MM.1S (cell line): ENCODE results near the gene LOXL4.

ENCODE experiments used
- DNase-seq: peaks from one replicate; pipeline ENCODE4 v3.0.0-alpha.2; 2015
- H2AFZ ChIP-seq: fragments of 300-600 bp; sonication (generic); 2 replicates; pipeline ENCODE4 v1.6.0; 2016; ENCODE audit warnings: antibody characterized with exemption, low read length
- H3F3A ChIP-seq: fragments of 300-600 bp; sonication (generic); 2 replicates; pipeline ENCODE4 v1.6.1; 2016; ENCODE audit warnings: mild to moderate bottlenecking, antibody characterized with exemption, low read length, moderate library complexity, mixed read lengths; ENCODE audit not compliant: insufficient read depth
- H3K27ac ChIP-seq: fragments of 300-600 bp; sonication (generic); 2 replicates; pipeline ENCODE4 v1.5.1; 2016; ENCODE audit warnings: mild to moderate bottlenecking, low read length
- H3K27me3 ChIP-seq: fragments of 300-600 bp; sonication (generic); replicated peaks from 2 replicates; pipeline ENCODE4 v1.6.0; 2016; ENCODE audit warnings: low read length; ENCODE audit not compliant: insufficient read depth
- H3K36me3 ChIP-seq: fragments of 300-600 bp; sonication (generic); replicated peaks from 2 replicates; pipeline ENCODE4 v1.6.1; 2016; ENCODE audit warnings: mild to moderate bottlenecking, low read length, mixed read lengths; ENCODE audit not compliant: insufficient read depth
- H3K4me1 ChIP-seq: fragments of 300-600 bp; sonication (generic); 2 replicates; pipeline ENCODE4 v1.6.1; 2016; ENCODE audit warnings: low read length, mixed read lengths
- H3K4me2 ChIP-seq: fragments of 300-600 bp; sonication (generic); 2 replicates; pipeline ENCODE4 v1.6.0; 2016; ENCODE audit warnings: low read depth, low read length
- H3K4me3 ChIP-seq: fragments of 300-600 bp; sonication (generic); 2 replicates; pipeline ENCODE4 v1.5.1; 2016; ENCODE audit warnings: low read length, mixed read lengths
- H3K79me2 ChIP-seq: fragments of 300-600 bp; sonication (generic); 2 replicates; pipeline ENCODE4 v1.6.1; 2016; ENCODE audit warnings: mixed run types, low read length, mixed read lengths
- H3K9ac ChIP-seq: fragments of 300-600 bp; sonication (generic); 2 replicates; pipeline ENCODE4 v1.6.1; 2016; ENCODE audit warnings: low read length, mixed read lengths
- H3K9me2 ChIP-seq: fragments of 300-600 bp; sonication (generic); replicated peaks from 2 replicates; pipeline ENCODE4 v1.6.1; 2016; ENCODE audit warnings: mild to moderate bottlenecking, low read length, mixed read lengths; ENCODE audit not compliant: insufficient read depth
- H3K9me3 ChIP-seq: fragments of 300-600 bp; sonication (generic); replicated peaks from 2 replicates; pipeline ENCODE4 v1.6.1; 2016; ENCODE audit warnings: mild to moderate bottlenecking, low read length, mixed read lengths; ENCODE audit not compliant: insufficient read depth
- H4K20me1 ChIP-seq: fragments of 300-600 bp; sonication (generic); 2 replicates; pipeline ENCODE4 v1.6.1; 2016; ENCODE audit warnings: mild to moderate bottlenecking, low read length, moderate library complexity, mixed read lengths; ENCODE audit not compliant: insufficient read depth
- EZH2 ChIP-seq: fragments of 300-600 bp; sonication (generic); optimal IDR thresholded peaks from 2 replicates; pipeline ENCODE3; 2017; ENCODE audit warnings: low read depth, mild to moderate bottlenecking, antibody characterized with exemption, low read length, mixed read lengths
- EZH2phosphoT487 ChIP-seq: fragments of 300-600 bp; sonication (generic); IDR thresholded peaks from 2 replicates; pipeline ENCODE4 v1.6.1; 2018; ENCODE audit warnings: antibody characterized with exemption, low read length
- TF ChIP-seq, protein P1 (sequence below): fragments of 300-600 bp; sonication (generic); IDR thresholded peaks from 2 replicates; pipeline ENCODE4 v1.5.1; 2016; ENCODE audit warnings: antibody characterized with exemption, low read length, mixed read lengths

Gene LOXL4

DNA sequence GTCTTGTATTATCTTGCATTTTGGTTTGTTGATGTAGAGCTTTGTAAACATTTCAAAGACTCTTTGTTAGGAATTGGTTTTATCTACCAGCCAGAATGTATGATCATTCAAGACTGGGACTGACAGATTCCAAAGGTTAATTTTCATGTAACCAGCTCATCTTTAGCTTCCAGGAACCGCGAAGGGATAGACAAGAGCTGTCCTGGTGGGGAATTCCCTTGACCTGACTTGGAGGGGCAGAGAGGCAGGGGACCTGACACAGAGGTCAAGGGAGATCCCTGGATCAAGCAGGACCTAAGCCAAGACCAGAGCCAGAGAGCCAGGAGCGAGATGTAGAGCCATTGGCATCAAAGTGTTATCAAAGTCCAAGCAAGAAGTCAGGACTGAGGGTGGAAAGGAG, 6.6 kb upstream of the LOXL4 start:
- Histone ChIP-seq H3K4me1 (no peaks in the 10 kb centered on the region), H3K9me2 (no peaks in the 10 kb centered on the region), H3K27me3 (no peaks in the 10 kb centered on the region), H3K9me3 (no peaks in the 10 kb centered on the region), H4K20me1 (no peaks in the 10 kb centered on the region), H3K9ac (no peak overlapping the region), H3F3A (no peaks in the 10 kb centered on the region), H3K36me3 (no peaks in the 10 kb centered on the region), H3K4me3 (no peak overlapping the region), H3K27ac (no peak overlapping the region), H3K79me2 (no peaks in the 10 kb centered on the region), H2AFZ (no peak overlapping the region), H3K4me2 (no peak overlapping the region)
- DNase-seq: no peak
- TF ChIP-seq, protein P1, sequence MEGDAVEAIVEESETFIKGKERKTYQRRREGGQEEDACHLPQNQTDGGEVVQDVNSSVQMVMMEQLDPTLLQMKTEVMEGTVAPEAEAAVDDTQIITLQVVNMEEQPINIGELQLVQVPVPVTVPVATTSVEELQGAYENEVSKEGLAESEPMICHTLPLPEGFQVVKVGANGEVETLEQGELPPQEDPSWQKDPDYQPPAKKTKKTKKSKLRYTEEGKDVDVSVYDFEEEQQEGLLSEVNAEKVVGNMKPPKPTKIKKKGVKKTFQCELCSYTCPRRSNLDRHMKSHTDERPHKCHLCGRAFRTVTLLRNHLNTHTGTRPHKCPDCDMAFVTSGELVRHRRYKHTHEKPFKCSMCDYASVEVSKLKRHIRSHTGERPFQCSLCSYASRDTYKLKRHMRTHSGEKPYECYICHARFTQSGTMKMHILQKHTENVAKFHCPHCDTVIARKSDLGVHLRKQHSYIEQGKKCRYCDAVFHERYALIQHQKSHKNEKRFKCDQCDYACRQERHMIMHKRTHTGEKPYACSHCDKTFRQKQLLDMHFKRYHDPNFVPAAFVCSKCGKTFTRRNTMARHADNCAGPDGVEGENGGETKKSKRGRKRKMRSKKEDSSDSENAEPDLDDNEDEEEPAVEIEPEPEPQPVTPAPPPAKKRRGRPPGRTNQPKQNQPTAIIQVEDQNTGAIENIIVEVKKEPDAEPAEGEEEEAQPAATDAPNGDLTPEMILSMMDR: no peak
- no peak for TF ChIP-seq EZH2
- no peak for TF ChIP-seq EZH2phosphoT487

DNA sequence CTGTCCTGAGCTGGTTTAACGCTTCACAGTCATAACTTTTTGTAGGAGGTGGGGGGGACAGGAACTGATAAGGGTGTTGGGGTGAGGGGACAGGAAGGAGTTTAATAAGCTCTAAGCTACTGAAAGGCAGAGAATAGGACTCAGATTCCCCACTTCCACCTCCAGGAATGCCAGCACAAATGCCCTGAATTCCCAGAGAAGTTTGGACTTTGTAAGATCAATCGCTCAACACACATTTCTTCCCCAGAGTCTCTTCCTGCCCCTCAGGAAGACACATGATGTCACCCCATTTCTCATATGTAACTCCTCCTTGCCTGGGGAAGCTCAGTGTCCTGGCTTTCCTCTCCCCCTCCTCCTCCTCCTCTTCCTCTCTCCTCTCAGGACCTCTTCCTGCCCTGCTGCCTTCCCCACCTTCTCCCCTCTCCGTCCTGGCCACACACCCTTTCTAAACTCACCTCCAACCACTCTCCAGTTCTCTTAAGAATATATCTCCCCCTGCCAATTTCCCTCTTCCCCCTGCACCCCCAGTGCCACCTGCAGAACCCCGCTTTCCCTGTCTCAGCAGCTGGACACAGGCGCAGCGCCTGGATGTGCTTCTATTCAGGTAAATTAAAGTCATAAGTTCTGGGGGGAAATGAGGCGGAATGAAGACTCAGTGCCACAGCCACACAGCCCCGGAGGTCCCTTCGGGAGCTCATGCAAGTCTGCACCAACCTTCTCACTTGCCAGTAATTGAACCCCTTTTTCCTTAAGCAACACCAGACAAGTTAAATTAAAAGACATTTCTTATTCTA, 5.3 kb upstream of the LOXL4 start:
- H3F3A ChIP-seq: no peaks in the 10 kb centered on the region
- no peaks in the 10 kb centered on the region for H3K9me2 ChIP-seq
- no peak overlapping the region for H3K4me3 ChIP-seq
- no peak overlapping the region for H3K27ac ChIP-seq
- H3K4me1 ChIP-seq: 0 out of 2 replicates have a peak, but pooled peaks cover 4% of the 10 kb centered on the region
- DNase-seq: no peak
- no peak overlapping the region for H3K4me2 ChIP-seq
- no peaks in the 10 kb centered on the region for H3K27me3 ChIP-seq
- H3K9ac ChIP-seq: no peak overlapping the region
- no peaks in the 10 kb centered on the region for H3K9me3 ChIP-seq
- no peaks in the 10 kb centered on the region for H4K20me1 ChIP-seq
- no peaks in the 10 kb centered on the region for H3K36me3 ChIP-seq
- TF ChIP-seq EZH2: no peak
- TF ChIP-seq EZH2phosphoT487: no peak
- TF ChIP-seq, protein P1: no peak
- H2AFZ ChIP-seq: no peak overlapping the region
- H3K79me2 ChIP-seq: no peaks in the 10 kb centered on the region

DNA sequence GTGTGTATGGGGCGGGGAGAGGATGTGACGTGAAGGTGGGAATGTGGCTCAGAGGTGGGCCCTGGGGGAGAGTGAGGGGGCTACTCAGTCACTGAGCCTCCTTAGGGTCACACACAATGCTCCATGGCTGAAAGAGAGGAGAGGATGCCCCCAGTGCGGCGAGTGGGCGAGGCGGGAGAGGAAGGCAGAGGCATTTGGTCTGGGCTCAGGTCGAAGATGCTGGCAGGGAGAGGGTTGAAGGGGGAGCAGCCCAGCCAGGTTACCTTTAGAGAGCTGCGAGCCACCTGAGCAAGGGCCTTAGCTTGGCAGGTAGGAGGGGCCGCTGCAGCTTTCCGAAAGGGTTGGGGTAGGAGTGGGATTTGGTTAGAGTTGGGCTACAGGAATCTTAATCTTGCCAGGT, 4.7 kb upstream of the LOXL4 start:
- H3K4me2 ChIP-seq: no peak overlapping the region
- H3K79me2 ChIP-seq: no peaks in the 10 kb centered on the region
- TF ChIP-seq EZH2phosphoT487: no peak
- TF ChIP-seq, protein P1: no peak
- no peak for TF ChIP-seq EZH2

More for the DNA sequence above, 4.7 kb upstream of the LOXL4 start:
- Histone ChIP-seq H3F3A (no peaks in the 10 kb centered on the region), H3K9me3 (no peaks in the 10 kb centered on the region), H2AFZ (no peak overlapping the region), H3K27ac (no peak overlapping the region), H3K4me3 (no peak overlapping the region), H3K36me3 (no peaks in the 10 kb centered on the region), H4K20me1 (no peaks in the 10 kb centered on the region), H3K9ac (no peak overlapping the region), H3K4me1 (0 out of 2 replicates have a peak, but pooled peaks cover 4% of the 10 kb centered on the region), H3K9me2 (no peaks in the 10 kb centered on the region), H3K27me3 (no peaks in the 10 kb centered on the region)
- DNase-seq: no peak
